OCI-LY3 (cell line): ENCODE results near the gene RPL31.

Source experiments
- CTCF ChIP-seq: fragments of 200-600, 300-600 bp; sonication (generic); IDR thresholded peaks from 2 replicates; pipeline ENCODE4 v1.5.1; 2014; ENCODE audit warnings: antibody characterized with exemption, low read length, low read depth
- EZH2phosphoT487 ChIP-seq: fragments of 200-600 bp; shearing (Covaris generic); IDR thresholded peaks from 2 replicates; pipeline ENCODE4 v1.6.1; 2018; ENCODE audit warnings: antibody characterized with exemption, mixed run types, low read depth

- TF ChIP-seq CTCF (no peak), EZH2phosphoT487 (no peak)
Observed at GRCh38 chr2:100962366-100963025, 39.6 kb upstream of the RPL31 start.
